GM19193 (cell line): Measurements from ENCODE around the gene RBM22.

Experiments
- POLR2A ChIP-seq: IDR thresholded peaks from 4 replicates; pipeline ENCODE4 v1.6.1; 2011; ENCODE audit not compliant: insufficient read depth, insufficient read length; ENCODE audit errors: extremely low read depth

The RBM22 gene

DNA sequence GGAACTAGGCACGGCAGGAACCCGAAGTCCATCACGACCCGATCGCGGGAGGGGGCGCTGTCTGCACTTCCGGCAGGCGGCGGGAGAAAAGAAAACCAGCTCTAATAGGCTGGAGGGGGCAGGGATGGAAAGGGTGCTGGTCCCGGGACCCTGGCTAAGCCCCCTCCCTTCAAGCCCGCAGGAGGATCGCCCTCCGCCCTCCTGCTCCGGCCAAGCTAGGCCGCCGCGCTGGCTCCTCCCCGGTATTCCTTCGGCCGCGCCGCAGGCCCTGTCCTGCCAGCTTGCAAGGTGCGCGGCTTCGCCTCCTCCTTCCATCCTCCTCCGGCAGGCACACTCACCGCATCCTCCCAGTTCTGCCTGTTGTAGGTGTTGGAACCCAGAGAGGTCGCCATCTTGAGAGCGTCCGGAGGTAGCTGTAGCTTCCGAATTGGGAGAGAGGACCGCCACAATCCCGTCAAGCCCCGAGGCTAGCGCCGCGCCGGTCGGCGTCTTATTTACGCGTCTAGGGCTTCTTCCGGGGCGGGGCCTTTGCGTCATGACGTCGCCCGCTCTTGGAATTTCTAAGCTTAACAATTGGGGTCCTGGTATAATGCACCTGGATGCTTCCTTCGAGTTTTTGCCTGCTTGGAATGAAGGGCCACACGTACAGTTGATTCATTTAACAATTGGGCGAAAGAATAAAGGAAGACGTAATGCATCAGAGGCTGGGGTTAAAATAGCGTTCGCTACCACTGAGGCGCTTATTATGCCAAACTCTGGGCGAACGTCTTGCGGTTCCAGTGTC, at the start of gene RBM22:
TSS of gene RBM22 (minus strand) at position 469 of the 784 bp plus-strand sequence. CDS start at position 392, 77 bp downstream.
- peak; percentile 87 for TF ChIP-seq POLR2A

DNA sequence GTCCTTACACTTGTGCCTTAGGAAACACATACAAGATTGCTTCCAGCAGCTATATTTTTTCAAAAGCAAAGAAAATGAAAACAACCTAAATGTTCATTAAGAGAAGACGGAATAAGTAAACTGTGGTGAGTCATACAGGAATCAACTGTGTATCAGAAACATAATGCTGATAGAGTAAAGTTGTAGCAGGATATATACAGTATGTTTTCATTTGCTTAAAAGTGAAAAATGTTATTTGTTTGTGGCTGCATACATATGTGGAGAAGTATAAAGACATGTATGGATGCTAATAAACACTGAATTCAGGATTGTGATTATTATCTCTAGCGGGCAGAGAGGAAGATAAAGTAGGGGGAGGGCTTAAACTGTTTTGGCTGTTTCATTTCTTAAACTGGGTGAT, 49.6 kb upstream of the RBM22 start:
- no peak for TF ChIP-seq POLR2A

DNA sequence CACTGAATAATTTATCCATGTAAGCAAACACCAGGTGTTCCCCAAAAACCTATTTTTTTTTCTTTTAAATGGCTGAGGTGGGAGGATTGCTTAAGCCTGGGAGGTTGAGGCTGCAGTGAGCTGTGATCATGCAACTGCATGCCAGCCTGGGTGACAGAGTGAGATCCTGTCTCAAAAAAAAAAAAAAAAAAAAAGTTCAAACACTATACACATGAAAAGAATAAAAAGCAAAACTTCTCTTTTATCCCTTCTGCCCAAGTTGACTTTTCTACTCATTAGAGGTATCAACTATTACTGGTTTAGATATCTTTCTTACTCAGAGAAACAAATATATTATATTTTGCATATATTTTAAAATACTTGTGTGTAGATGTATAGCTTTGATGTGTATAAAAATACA, 40.1 kb upstream of the RBM22 start:
- no peak for TF ChIP-seq POLR2A

DNA sequence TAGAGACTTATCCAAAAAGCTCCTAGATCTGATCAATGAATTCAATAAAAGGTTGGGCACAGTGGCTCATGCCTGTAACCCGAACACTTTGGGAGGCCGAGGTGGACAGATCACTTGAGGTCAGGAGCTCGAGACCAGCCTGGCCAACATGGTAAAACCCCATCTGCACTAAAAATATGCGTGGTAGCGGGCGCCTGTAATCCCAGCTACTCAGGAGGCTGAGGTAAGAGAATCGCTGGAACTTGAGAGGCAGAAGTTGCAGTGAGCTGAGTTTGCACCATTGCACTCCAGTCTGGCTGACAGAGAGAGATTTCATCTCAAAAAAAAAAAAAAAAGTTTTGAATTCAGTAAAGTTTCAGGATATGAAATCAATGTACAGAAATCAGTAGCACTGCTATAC, 38.0 kb upstream of the RBM22 start:
- no peak for TF ChIP-seq POLR2A

DNA sequence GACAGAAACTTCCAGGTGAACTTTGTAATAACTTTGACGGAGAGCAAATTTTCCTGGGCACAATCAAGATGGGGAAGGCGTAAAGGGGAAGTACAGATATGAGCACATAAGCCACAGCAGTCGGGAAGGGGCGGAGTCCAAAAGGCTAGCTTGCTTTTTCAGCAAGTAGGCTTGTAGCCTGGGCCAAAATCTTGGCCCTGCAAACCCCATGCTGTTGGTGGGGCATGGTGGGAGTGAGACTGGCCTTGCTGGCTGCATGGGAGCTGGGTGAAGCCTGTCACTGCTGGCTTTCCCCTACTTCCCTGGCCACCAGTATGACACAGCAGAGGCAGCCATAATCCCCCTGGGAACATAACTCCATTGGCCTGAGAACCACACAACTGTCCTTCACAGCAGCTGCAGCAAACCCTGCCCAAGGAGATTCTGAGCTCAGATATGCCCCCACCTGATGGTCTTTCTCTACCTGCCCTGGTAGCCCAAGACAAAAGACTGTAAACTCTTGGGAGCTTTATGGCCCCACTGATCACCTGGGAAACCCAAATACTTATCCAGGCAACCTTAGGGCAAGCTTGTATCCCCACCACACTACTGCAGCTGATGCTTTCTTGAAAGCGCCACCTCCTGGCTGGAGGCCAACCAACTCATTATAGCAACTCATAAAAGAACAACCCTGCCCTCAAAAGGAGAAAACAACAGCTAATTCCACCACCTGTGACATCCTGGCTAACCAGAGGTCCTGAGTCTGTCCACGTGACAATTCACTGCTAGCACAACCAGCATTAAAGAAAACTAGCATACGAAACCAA, 33.9 kb upstream of the RBM22 start:
- no peak for TF ChIP-seq POLR2A

DNA sequence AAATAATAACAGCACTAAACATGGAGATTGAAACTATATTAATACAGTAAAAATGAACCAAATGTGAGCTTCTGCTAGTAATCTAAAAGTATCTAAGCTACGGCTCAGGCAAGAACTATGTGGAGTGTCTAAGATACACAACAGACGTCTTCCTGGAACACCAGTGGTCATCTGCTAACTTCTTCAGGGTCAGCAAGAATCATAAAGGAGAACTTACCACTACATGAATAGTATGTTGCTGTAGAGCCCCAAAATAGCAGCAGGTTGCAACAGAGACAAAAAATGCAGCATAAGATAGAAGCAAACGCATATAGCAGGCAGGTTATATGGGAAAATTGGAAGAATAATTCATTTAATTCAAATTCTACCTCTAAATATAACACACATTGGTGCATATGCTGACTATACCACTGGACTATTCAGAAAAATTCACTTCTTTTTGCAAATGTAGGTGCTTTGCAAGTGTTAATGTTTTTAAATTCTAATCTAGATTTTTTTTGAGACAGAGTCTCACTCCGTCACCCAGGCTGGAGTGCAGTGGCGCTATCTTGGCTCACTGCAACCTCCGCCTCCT, 30.9 kb upstream of the RBM22 start:
- no peak for TF ChIP-seq POLR2A

DNA sequence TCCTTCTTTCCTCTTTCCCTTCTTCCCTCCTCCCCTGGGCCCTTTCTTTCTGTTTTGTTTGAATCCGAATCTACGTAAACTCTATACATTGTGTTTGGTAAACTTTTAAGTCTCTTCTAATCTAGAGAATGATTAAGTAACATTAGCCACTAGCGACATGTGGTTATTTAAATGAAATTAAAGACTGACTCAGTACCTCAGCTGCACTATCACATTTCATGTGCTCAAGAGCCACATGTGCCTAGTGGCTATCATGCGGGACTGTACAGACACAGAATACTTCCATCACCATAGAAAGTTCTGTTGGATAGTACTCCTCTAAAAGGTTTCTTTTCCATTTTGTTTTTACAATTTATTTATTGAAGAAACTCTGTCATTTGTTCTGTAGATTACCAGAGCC, 29.0 kb upstream of the RBM22 start:
- TF ChIP-seq POLR2A = no peak

DNA sequence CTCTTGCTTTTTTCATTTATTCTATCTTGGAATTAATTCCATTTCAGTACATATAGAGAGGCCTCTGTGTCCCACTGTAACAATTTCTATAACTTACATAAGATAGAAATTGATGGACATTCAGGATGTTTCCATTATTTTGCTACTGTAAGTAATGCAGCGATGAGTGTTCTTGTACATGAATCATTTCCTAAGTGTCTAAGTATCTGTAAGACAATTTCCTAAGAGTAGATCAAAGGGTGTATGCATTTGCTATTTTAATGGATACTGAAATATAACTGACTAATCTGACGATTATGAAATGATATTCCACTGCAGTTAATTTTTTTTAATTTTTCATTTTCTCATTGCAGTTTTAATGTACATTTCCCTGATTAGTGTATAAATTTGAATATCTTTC, 23.0 kb upstream of the RBM22 start:
- TF ChIP-seq POLR2A = no peak

DNA sequence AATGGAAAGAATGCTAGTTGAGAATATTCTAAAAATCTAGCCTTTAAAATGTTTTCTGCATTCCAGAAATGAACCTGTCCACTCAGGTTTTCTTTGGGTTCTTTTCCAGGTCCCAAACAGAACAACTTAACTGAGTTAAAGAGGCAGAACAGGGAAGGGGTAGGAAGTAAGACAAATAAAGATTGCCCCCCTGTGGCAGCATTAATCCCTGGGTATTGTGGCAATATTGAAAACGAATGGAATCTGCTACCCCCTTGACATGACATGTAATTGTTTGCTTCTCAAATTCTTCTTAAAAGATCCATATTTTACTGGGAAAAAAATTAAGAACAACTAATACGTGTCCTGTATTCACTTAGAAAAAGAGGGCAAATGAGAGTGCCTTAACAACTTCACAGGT, 9.3 kb upstream of the RBM22 start:
- TF ChIP-seq POLR2A = no peak

DNA sequence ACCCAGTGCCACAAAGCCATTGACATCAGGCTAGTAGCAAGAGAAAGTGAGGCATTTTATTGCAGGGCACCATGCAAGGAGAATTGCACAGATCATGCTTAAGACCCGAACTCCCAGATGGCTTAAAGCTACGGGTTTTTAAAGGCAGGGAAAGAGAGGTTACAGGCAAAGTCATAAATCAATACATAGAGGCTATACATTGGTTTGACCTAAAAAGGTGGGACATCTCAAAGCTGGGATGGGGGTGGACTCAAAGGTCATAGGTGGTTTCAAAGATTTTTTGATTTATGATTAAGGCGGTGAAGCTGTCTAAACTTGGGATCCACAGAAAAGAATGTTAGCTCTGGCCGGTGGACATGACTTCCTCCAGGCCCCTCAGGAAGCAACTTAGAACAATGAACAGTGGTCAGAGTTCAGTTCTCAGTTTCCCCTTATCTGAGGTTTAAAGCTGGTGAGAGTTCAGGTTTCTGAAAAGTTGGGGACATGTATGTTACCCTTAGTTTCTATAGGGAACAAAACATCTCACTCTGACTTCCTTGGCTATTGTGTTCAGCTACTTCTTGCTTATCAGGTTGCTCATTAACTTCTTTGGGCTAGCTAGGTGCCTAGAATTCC, 6.0 kb upstream of the RBM22 start:
- TF ChIP-seq POLR2A = no peak

DNA sequence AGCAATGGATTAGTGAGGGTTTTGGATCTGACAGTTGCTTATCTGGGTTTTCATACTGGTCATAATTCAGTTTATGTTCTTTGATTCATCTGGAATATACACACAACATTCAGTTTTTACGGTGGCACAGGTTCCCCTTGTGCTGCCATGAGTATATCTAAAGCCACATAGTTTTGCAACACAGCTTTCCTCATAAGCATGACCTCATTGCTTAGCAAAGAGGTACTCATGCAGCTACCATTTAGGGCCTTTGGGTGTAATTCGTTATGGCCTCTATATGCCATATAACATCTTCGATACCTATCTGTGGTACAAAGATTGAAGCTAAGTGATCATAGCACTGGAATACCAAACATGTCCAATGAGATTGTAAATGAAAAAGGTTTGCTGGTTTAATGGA, 2.9 kb upstream of the RBM22 start:
- TF ChIP-seq POLR2A = no peak

DNA sequence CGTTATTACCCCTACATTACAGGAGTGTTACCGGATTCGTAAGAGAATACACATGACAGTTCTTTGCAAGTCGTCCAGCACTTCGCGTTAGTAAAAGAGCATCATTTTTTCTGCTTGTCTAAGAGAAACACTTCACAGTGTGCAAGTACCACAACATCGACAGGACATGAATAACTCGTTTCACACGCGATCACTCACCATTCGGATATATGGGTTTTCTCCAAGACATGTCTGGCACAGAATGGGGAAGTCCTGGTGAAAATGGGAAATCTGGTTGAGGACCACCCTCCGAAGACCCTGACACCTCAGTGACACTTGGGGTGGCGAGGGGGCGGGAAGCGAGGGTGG, 642 bp downstream of the RBM22 start:
- no peak for TF ChIP-seq POLR2A

DNA sequence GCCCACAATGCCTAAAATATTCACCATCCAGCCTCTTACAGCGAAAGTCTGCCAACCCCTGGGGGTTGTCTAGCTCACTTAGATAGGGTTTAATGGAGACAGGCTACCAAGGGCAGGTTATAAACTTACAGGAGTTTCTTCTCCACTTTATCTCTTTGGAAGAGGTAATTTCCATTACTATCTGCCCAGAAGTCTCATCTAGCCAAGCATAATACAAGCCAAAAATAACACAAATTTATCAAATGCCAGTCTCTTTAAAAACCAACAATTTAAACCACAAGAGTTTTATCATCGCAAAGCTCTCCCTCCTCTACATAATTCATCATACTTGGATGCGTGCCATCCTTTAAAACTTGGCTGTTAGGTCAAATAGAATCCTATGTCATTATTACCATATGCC, 6.2 kb downstream of the RBM22 start:
- no peak for TF ChIP-seq POLR2A

DNA sequence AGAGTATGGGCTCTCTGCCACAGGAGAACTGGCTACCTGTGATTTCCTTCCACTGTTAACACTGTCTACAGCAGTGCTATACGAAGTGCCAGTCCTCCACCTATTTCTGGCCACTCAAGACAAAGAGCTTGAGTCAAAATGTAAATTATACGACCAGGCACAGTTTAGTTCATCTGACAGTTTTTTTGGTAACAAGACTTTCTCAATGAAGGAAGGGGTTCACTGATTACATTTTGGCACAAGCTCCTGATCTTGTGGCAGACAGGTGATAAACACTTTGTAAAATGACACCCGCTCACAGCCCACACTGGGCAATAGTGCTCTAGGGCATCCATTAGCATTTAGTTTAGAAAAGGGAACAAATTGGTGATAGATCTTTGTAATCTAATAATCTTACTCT, 8.6 kb downstream of the RBM22 start:
- TF ChIP-seq POLR2A = no peak

DNA sequence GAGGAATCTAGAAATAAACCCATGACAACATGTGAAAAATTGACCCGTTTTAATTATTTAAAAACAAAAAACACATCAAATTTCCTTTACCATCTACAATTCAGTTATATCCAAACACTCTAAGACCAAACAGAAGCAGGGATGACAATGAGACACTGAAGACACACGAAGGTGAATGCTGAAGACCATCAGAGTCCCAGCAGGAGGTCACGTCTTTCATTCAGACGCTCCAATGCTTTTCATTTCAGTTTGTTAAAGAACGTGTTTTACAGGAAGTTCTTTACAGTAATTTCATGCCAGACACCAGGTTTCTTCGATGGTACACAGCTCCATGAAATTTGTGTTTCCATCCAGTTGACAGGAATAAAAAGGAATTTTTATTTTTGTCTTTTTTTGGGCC, 10.1 kb downstream of the RBM22 start:
- no peak for TF ChIP-seq POLR2A

DNA sequence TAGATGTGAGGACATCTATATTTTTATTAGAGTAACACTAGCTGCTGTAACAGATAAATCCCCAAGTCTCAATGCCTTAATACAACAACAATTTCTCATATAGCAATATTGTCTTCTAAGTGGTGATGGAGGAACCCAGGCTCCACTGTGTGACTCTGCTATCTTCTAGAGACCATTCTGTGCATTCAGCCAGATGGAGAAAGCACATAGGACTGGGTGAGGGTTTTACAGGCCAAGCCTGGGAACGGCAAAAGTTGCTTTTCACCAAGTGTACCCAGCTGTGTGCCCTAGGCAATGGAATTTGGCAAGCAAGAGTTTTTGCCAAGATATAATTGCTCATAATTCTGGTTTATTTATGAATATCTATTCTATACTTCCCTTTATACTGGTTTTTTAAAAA, 11.7 kb downstream of the RBM22 start:
- TF ChIP-seq POLR2A = no peak

DNA sequence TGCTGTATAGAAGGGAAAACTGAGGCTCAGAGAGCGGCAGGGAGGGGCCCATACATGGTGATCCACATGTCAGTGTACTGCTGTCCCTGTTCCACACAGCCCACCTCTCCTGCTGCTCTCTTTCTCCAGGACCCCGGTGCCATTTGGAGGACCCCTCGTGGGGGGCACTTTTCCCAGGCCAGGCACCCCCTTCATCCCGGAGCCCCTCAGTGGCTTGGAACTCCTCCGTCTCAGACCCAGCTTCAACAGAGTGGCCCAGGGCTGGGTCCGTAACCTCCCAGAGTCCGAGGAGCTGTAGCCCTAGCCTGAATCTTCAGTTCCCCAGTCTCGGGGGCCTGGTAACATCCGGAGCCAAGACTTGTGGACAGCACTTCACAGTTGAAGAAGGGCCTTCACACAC, 24.3 kb downstream of the RBM22 start:
- no peak for TF ChIP-seq POLR2A

DNA sequence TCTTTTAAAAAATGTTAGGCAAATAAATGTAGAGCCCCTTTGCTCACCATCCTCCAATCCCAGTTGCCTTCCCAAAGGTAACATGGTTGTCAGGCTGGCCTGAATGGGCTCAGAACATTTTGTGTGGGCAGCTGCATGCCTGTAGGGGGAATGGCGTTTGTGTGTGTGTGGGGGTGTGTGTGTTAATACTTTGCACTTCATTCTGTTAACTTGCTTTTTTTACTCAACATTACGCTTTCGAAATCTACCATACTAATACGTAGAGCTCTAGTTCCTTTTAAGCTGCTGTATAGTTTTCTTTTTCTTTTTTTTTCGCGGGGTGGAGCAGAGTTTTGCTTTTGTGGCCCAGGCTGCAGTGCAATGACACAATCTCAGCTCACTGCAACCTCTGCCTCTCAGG, 25.8 kb downstream of the RBM22 start:
- no peak for TF ChIP-seq POLR2A
